GM20431 (cell line): ENCODE results near the gene CHAT.

ENCODE experiments used
- in situ Hi-C: fragments of 300-500 bp; cut with MseI, MboI; formaldehyde crosslinking; loops from one replicate; pipeline ENCODE4 v1.15.0; 2020; ENCODE audit warnings: low sequenced_read_pairs; ENCODE audit not compliant: unreplicated experiment

The CHAT gene

GRCh38 chr10:49622426-49623425, 8.9 kb downstream of the CHAT start:
- in situ Hi-C loops: no loop called here

GRCh38 chr10:49624629-49625028, 10.8 kb downstream of the CHAT start:
- in situ Hi-C loops: no loop called here

- in situ Hi-C loops: no loop called here
Measured at GRCh38 chr10:49625411-49625810, 11.6 kb downstream of the CHAT start.

- in situ Hi-C loops: no loop called here
Measured at GRCh38 chr10:49627038-49627437, 13.2 kb downstream of the CHAT start.

GRCh38 chr10:49627644-49628247, 13.9 kb downstream of the CHAT start:
- in situ Hi-C loops: no loop called here

GRCh38 chr10:49628599-49628998, 14.8 kb downstream of the CHAT start:
- in situ Hi-C loops: no loop called here

GRCh38 chr10:49629431-49629881, 15.6 kb downstream of the CHAT start:
- in situ Hi-C loops: no loop called here

GRCh38 chr10:49631975-49632374, 18.1 kb downstream of the CHAT start:
- in situ Hi-C loops: no loop called here

GRCh38 chr10:49632406-49633317, 18.8 kb downstream of the CHAT start:
- in situ Hi-C loops: no loop called here

- in situ Hi-C loops: no loop called here
Measured at GRCh38 chr10:49633327-49634068, 19.7 kb downstream of the CHAT start.

GRCh38 chr10:49634069-49634660, 20.3 kb downstream of the CHAT start:
- in situ Hi-C loops: no loop called here

GRCh38 chr10:49642311-49642710, 28.5 kb downstream of the CHAT start:
- in situ Hi-C loops: no loop called here

- in situ Hi-C loops: no loop called here
Measured at GRCh38 chr10:49643241-49644034, 29.6 kb downstream of the CHAT start.

- in situ Hi-C loops: no loop called here
Measured at GRCh38 chr10:49644035-49644646, 30.3 kb downstream of the CHAT start.

GRCh38 chr10:49645417-49645816, 31.6 kb downstream of the CHAT start:
- in situ Hi-C loops: no loop called here

GRCh38 chr10:49645871-49646870, 32.3 kb downstream of the CHAT start:
- in situ Hi-C loops: no loop called here

- in situ Hi-C loops: no loop called here
Measured at GRCh38 chr10:49647554-49647953, 33.7 kb downstream of the CHAT start.
